GM19324 (cell line): ENCODE data around the gene KRTAP6-1.

Experiments
- ATAC-seq: cut with Tn5 transposase; IDR thresholded peaks from one replicate; pipeline ENCODE4 v1.9.1; 2021; ENCODE audit warnings: mild to moderate bottlenecking, moderate library complexity; ENCODE audit not compliant: unreplicated experiment, low FRiP score

Gene KRTAP6-1

GRCh38 chr21:30613836-30614235, at the start of gene KRTAP6-1:
TSS of gene KRTAP6-1 (minus strand) at chr21:30613930. CDS start at chr21:30613904, 26 bp downstream.
- no peak for ATAC-seq

GRCh38 chr21:30652891-30653290, 39.2 kb upstream of the KRTAP6-1 start:
- no peak for ATAC-seq

GRCh38 chr21:30646904-30647414, 33.2 kb upstream of the KRTAP6-1 start:
- no peak for ATAC-seq

- no peak for ATAC-seq
Measured at GRCh38 chr21:30642564-30642963, 28.8 kb upstream of the KRTAP6-1 start, which contains the start of gene KRTAP20-3. TSS of gene KRTAP20-3 (plus strand) at chr21:30642864.

- no peak for ATAC-seq
Measured at GRCh38 chr21:30638686-30639085, 25.0 kb upstream of the KRTAP6-1 start.

- ATAC-seq: no peak
Measured at GRCh38 chr21:30634906-30635305, 21.2 kb upstream of the KRTAP6-1 start, which contains the start of gene KRTAP20-2. TSS of gene KRTAP20-2 (plus strand) at chr21:30635206. CDS start at chr21:30635264, 58 bp downstream.

GRCh38 chr21:30629200-30629599, 15.5 kb upstream of the KRTAP6-1 start:
- ATAC-seq: no peak

GRCh38 chr21:30628109-30628508, 14.4 kb upstream of the KRTAP6-1 start:
- no peak for ATAC-seq

GRCh38 chr21:30625449-30626165, 11.9 kb upstream of the KRTAP6-1 start:
- ATAC-seq: no peak

- ATAC-seq: no peak
Measured at GRCh38 chr21:30623362-30623761, 9.6 kb upstream of the KRTAP6-1 start.

GRCh38 chr21:30620522-30620921, 6.8 kb upstream of the KRTAP6-1 start, which contains the start of gene KRTAP20-4:
TSS of gene KRTAP20-4 (plus strand) at chr21:30620627.
- no peak for ATAC-seq

GRCh38 chr21:30620080-30620479, 6.3 kb upstream of the KRTAP6-1 start:
- no peak for ATAC-seq

- no peak for ATAC-seq
Measured at GRCh38 chr21:30616125-30616524, 2.4 kb upstream of the KRTAP6-1 start, which contains the start of gene KRTAP20-1. TSS of gene KRTAP20-1 (plus strand) at chr21:30616425. CDS start at chr21:30616455, 30 bp downstream.

- no peak for ATAC-seq
Measured at GRCh38 chr21:30615199-30615598, 1.5 kb upstream of the KRTAP6-1 start.

GRCh38 chr21:30612132-30612531, 1.6 kb downstream of the KRTAP6-1 start:
- no peak for ATAC-seq

- ATAC-seq: no peak
Measured at GRCh38 chr21:30605968-30606367, 7.8 kb downstream of the KRTAP6-1 start.

- ATAC-seq: no peak
Measured at GRCh38 chr21:30600787-30601186, 12.9 kb downstream of the KRTAP6-1 start, which contains the start of gene KRTAP22-1. TSS of gene KRTAP22-1 (plus strand) at chr21:30601087.

- ATAC-seq: no peak
Measured at GRCh38 chr21:30598802-30599201, 14.9 kb downstream of the KRTAP6-1 start, which contains the start of gene KRTAP6-2. TSS of gene KRTAP6-2 (minus strand) at chr21:30598902. CDS start at chr21:30598874, 28 bp downstream.

- ATAC-seq: no peak
Measured at GRCh38 chr21:30592140-30592539, 21.6 kb downstream of the KRTAP6-1 start, which contains the start of gene KRTAP6-3. TSS of gene KRTAP6-3 (plus strand) at chr21:30592440. CDS start at chr21:30592446, 6 bp downstream.

GRCh38 chr21:30590297-30590696, 23.4 kb downstream of the KRTAP6-1 start, which contains the start of gene KRTAP22-2:
TSS of gene KRTAP22-2 (minus strand) at chr21:30590397.
- no peak for ATAC-seq

- ATAC-seq: no peak
Measured at GRCh38 chr21:30582870-30583269, 30.9 kb downstream of the KRTAP6-1 start.
